GM19397 (cell line): ENCODE measurements around the gene STH.

Experiments used
- ATAC-seq: cut with Tn5 transposase; IDR thresholded peaks from one replicate; pipeline ENCODE4 v1.9.1; 2021; ENCODE audit warnings: mild to moderate bottlenecking, moderate library complexity; ENCODE audit not compliant: unreplicated experiment

The STH gene

DNA sequence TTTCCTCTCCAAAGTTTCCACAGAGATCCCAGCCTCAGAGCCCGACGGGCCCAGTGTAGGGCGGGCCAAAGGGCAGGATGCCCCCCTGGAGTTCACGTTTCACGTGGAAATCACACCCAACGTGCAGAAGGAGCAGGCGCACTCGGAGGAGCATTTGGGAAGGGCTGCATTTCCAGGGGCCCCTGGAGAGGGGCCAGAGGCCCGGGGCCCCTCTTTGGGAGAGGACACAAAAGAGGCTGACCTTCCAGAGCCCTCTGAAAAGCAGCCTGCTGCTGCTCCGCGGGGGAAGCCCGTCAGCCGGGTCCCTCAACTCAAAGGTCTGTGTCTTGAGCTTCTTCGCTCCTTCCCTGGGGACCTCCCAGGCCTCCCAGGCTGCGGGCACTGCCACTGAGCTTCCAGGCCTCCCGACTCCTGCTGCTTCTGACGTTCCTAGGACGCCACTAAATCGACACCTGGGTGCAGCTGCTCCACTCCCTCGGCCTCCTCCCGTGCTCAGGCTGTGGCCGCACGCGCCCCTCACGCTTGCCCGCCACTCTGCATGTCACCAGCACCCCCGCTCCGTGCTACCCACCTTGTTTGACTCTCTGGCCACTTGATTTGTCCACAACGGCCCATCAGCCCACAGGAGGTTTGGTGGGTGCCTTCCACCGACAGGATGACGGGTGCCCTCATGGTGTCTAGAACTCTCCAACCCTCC is 15.3 kb upstream of the STH start:
- no peak for ATAC-seq

DNA sequence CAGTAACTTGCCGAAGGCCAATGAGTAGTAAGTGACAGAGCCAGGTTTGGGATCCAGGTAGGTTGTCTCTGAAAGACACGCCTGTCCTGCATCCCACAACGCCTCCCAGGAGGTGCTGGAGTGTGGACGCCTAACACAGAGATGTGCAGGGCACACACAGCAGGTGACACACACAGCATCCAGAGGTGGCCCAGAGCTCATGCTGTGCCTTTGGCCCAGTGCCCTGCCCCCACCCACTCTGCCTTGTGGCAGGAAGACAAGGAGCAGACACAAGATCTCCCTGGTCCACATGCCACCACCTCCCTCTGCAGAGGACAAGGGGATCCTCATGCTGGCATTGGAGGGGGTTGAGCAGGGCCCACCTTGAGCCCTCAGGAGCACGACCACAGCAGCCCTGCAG is 14.7 kb upstream of the STH start:
- no peak for ATAC-seq

DNA sequence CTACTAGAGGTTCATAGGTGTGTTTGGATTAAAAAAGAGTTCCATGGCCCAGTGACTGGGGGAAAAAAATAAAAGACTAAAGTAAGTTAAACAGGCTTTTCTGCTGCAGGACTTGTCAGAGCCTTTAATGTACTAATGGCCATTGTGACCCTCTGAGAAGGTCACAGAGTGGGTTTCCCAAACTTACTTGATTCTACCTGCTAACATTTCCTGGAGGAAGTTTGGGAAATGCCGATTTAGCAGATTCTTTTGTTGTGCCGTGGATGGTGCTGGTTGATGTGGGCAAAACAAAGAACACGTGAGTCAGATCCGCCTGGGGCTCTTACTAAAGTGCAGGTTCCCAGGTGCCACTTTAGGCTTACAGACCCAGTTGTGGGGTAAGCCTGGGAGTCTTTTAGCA is 13.6 kb upstream of the STH start:
- ATAC-seq, result no peak

DNA sequence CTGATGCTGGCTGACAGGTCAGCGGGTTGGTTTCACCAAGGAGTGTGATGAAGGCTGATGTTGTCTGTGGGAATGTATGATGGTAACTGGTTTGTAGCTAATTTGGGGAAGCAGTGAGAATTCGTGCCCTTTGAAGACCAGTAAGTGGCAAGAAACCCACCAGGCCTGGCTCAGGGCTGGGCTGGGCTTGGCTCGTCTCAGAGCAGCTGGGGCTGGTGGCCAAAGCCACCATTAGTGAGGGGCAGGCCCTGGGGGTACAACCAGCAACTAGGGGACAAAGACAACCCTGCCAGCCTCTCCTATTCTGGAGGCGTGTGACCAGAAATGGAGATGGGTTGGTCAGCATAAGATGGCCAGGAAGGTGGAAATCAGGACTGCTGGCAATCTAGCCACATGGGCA is 13.0 kb upstream of the STH start:
- no peak for ATAC-seq

DNA sequence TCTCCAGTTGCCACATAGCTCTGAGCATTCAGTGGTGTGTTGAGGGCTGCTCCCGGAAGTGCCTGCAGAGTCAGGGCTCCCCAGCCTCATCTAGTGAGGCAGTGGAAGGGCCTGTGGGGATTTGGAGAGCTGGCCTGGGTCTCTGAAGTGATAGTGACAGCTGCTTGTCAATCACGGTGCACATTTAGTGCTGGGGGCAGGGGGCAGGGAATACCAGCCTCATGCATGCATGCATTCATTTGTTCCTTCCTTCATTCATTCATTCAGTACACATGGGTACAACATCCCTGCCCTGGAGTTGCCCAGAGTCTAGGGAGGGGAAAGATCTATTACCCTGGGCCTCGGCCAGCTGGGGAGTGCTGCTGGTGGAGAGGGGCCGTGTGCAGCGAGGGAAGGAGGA is 11.3 kb upstream of the STH start:
- no peak for ATAC-seq

DNA sequence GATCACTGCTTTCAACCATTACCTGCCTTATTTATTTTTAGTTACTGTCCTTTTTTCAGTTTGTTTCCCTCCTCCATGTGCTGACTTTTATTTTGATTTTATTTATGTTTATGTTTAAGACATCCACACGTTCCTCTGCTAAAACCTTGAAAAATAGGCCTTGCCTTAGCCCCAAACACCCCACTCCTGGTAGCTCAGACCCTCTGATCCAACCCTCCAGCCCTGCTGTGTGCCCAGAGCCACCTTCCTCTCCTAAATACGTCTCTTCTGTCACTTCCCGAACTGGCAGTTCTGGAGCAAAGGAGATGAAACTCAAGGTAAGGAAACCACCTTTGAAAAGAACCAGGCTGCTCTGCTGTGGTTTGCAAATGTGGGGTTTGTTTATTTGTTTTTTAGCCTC is 9.3 kb upstream of the STH start:
- no peak for ATAC-seq

DNA sequence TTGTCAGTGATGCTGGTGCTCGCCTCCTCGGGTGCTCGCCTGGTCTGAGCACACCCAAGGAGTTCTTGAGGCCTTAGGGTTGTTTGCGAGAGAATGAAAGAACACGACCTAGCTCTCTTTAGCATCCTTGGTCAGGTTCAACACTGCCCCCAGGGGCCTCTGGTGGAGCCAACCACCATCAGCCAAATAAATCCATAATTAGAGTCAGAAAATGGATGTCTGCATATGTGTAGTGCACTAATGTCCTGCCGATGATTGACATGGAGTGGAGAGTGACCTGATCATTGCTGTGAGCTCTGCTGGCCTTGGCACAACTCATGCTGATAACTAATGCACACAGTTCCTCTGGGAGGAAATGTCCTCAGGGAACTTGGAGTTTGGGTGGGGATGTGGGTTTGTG is 8.2 kb upstream of the STH start:
- no peak for ATAC-seq

DNA sequence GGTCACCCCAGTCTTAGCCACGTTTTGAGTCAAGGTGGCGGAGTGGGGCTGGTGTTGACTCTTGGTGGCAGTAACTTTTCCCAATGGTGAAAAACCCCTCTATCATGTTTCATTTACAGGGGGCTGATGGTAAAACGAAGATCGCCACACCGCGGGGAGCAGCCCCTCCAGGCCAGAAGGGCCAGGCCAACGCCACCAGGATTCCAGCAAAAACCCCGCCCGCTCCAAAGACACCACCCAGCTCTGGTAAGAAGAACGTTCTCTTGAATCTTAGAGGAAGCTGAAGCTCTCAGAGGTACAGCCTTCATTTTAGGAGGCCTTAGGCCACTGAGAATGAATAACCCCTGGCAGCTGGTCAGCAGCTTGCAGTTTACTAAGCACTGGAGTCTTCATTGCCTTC is 7.7 kb upstream of the STH start:
- ATAC-seq, result no peak

DNA sequence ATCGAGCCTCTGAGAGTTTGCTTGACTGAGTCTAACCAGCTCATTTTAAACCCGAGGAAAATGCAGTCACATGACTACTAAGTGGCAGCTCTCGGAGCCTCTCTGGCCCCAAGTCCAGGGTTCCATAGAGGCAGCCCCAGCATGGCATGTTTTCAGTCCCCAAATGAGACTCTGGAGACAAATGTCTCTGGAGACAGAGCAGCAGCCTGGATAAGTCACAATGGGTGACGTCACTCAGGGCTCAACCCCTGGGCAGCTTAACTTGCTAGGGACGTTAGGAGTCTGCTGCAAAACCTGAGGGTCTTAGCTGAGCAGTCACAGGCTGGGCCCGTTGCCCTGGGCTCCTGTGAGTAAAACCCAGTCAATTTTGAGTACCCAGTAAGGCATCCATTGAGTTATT is 6.9 kb upstream of the STH start:
- ATAC-seq, result no peak

DNA sequence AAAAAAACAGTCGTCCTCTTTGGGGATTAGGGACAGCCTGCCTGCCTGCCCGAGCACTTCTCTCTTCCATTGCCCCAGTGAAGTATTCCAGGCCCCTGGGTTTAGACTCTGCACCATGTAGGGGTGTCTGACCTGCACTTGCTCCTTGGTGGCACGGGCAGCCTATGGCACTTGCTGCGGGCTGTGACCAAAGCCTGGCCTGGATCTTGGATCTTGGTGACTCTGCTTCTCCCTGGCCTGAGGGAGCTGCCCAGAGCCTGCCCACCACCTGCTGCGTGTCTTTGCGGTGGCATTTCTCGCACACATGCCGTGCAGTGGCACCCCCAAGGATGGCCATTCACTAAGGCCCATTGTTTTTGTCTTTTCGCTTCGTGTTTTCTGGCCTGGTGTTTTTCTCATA is 6.1 kb upstream of the STH start:
- ATAC-seq, result no peak

DNA sequence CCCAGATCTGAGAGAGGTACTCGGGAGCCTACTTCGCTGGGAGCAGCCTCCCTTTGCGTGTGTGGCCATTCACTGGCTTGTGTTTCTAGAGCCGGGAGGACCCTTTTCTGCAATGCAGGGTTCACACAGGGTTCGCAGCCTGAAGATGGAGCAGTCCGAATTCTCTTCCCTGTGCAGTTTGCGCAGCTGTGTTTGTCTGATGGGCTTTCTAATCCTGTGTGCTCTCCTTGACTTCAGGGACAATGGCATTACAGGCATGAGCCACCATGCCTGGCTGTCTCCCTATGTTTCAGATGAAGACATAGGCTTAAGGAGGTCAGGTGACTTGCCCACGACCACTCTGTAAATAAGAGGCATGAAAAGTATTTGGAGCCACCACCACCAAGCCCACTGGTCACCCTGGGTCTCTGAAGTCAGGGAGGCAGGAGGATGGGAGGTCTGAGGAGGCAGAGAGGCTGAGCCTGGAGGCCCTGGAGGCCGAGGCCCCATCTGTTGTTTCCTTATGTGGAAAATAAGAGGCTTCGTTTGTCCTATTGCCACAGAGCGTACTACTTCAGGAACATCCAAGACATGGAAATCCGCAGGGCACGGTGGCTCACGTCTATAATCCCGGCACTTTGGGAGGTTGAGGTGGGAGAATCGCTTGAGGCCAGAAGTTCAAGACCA is 5.0 kb upstream of the STH start:
- no peak for ATAC-seq

DNA sequence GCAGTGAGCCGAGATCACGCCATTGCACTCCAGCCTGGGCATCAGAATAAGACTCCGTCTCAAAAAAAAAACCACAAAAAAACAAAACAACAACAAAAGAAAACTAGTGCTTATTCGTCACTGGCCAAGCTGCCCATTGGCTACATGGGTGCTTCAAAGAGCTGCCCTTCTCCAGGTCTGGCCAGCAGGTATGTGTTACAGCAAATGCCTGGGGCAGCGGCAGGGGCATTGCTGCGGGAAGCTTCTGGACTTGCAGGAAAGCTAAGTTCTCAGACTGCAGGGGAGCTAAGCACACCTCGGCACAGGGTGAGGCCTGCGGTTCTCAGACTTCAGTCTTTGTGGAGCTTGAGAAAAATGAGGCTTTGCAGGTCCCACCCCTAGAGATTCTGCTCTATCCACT is 4.1 kb upstream of the STH start:
- no peak for ATAC-seq

DNA sequence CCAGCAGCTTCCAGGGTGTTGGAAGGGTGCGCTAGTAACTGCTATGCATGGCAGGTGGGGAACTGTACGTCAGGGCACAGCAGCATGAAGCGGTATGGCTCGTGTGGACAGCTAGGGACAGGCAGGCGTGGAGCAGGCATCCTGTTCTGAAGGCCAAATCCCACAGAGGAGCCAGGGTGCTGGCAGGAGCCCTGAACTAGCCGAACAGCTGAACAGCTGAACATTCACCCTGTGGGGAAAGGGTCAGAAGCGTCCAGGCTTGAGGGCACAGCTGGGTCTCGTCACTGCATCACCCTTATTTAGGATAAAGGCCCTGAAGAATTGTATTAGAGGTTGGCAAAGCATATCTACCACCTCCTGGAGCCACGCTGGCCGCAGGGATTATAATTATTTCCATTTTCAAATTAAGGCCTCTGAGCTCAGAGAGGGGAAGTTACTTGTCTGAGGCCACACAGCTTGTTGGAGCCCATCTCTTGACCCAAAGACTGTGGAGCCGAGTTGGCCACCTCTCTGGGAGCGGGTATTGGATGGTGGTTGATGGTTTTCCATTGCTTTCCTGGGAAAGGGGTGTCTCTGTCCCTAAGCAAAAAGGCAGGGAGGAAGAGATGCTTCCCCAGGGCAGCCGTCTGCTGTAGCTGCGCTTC is 3.3 kb upstream of the STH start:
- ATAC-seq, result no peak

DNA sequence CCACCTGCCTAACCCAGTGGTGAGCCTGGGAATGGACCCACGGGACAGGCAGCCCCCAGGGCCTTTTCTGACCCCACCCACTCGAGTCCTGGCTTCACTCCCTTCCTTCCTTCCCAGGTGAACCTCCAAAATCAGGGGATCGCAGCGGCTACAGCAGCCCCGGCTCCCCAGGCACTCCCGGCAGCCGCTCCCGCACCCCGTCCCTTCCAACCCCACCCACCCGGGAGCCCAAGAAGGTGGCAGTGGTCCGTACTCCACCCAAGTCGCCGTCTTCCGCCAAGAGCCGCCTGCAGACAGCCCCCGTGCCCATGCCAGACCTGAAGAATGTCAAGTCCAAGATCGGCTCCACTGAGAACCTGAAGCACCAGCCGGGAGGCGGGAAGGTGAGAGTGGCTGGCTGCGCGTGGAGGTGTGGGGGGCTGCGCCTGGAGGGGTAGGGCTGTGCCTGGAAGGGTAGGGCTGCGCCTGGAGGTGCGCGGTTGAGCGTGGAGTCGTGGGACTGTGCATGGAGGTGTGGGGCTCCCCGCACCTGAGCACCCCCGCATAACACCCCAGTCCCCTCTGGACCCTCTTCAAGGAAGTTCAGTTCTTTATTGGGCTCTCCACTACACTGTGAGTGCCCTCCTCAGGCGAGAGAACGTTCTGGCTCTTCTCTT is 2.6 kb upstream of the STH start:
- no peak for ATAC-seq

DNA sequence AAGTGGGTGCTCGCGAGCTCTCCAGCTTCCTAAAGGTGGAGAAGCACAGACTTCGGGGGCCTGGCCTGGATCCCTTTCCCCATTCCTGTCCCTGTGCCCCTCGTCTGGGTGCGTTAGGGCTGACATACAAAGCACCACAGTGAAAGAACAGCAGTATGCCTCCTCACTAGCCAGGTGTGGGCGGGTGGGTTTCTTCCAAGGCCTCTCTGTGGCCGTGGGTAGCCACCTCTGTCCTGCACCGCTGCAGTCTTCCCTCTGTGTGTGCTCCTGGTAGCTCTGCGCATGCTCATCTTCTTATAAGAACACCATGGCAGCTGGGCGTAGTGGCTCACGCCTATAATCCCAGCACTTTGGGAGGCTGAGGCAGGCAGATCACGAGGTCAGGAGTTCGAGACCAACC is 1.9 kb upstream of the STH start:
- no peak for ATAC-seq

DNA sequence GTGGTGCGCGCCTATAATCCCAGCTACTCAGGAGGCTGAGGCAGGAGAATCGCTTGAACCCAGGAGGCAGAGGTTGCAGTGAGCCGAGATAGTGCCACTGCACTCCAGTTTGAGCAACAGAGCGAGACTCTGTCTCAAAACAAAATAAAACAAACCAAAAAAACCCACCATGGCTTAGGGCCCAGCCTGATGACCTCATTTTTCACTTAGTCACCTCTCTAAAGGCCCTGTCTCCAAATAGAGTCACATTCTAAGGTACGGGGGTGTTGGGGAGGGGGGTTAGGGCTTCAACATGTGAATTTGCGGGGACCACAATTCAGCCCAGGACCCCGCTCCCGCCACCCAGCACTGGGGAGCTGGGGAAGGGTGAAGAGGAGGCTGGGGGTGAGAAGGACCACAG is 1.4 kb upstream of the STH start:
- ATAC-seq, result no peak

DNA sequence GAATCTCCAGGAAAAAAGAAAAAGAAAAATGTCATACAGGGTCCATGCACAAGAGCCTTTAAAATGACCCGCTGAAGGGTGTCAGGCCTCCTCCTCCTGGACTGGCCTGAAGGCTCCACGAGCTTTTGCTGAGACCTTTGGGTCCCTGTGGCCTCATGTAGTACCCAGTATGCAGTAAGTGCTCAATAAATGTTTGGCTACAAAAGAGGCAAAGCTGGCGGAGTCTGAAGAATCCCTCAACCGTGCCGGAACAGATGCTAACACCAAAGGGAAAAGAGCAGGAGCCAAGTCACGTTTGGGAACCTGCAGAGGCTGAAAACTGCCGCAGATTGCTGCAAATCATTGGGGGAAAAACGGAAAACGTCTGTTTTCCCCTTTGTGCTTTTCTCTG is 845 bp downstream of the STH start:
- ATAC-seq, result no peak

DNA sequence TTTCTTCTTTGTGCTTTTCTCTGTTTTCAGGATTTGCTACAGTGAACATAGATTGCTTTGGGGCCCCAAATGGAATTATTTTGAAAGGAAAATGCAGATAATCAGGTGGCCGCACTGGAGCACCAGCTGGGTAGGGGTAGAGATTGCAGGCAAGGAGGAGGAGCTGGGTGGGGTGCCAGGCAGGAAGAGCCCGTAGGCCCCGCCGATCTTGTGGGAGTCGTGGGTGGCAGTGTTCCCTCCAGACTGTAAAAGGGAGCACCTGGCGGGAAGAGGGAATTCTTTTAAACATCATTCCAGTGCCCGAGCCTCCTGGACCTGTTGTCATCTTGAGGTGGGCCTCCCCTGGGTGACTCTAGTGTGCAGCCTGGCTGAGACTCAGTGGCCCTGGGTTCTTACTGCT is 1.2 kb downstream of the STH start:
- no peak for ATAC-seq

DNA sequence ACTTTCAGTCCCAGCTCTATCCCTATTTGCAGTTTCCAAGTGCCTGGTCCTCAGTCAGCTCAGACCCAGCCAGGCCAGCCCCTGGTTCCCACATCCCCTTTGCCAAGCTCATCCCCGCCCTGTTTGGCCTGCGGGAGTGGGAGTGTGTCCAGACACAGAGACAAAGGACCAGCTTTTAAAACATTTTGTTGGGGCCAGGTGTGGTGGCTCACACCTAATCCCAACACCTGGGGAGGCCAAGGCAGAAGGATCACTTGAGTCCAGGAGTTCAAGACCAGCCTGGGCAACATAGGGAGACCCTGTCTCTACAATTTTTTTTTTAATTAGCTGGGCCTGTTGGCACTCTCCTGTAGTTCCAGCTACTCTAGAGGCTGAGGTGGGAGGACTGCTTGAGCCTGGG is 1.7 kb downstream of the STH start:
- no peak for ATAC-seq

DNA sequence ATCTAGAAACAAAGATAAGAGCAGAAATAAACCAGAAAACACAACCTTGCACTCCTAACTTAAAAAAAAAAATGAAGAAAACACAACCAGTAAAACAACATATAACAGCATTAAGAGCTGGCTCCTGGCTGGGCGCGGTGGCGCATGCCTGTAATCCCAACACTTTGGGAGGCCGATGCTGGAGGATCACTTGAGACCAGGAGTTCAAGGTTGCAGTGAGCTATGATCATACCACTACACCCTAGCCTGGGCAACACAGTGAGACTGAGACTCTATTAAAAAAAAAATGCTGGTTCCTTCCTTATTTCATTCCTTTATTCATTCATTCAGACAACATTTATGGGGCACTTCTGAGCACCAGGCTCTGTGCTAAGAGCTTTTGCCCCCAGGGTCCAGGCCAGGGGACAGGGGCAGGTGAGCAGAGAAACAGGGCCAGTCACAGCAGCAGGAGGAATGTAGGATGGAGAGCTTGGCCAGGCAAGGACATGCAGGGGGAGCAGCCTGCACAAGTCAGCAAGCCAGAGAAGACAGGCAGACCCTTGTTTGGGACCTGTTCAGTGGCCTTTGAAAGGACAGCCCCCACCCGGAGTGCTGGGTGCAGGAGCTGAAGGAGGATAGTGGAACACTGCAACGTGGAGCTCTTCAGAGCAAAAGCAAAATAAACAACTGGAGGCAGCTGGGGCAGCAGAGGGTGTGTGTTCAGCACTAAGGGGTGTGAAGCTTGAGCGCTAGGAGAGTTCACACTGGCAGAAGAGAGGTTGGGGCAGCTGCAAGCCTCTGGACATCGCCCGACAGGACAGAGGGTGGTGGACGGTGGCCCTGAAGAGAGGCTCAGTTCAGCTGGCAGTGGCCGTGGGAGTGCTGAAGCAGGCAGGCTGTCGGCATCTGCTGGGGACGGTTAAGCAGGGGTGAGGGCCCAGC is 2.6 kb downstream of the STH start:
- no peak for ATAC-seq
